GM23248 (cell line): ENCODE measurements around the gene CADM1. TPM values are rescaled to one million over a fixed set of nuclear protein-coding genes. Genes with fewer than 3 reads are reported as not detected.

Experiments
- DNase-seq: peaks from one replicate; pipeline ENCODE4 v3.0.0-alpha.2; 2015
- H2AFZ ChIP-seq: fragments of 200-600 bp; sonication (generic); 2 replicates; pipeline ENCODE4 v1.6.1; 2016; ENCODE audit warnings: antibody characterized with exemption
- H3F3A ChIP-seq: fragments of 200-600 bp; sonication (generic); 2 replicates; pipeline ENCODE4 v1.6.1; 2016; ENCODE audit warnings: mild to moderate bottlenecking, antibody characterized with exemption, mixed run types; ENCODE audit not compliant: insufficient read depth
- H3K27ac ChIP-seq: fragments of 200-600 bp; sonication (generic); 2 replicates; pipeline ENCODE4 v1.5.1; 2016; ENCODE audit warnings: mild to moderate bottlenecking
- H3K27me3 ChIP-seq: fragments of 200-600 bp; sonication (generic); replicated peaks from 2 replicates; pipeline ENCODE4 v1.6.1; 2016; ENCODE audit warnings: mild to moderate bottlenecking; ENCODE audit not compliant: insufficient read depth
- H3K36me3 ChIP-seq: fragments of 200-600 bp; sonication (generic); 2 replicates; pipeline ENCODE4 v1.6.1; 2016; ENCODE audit warnings: low read depth, mild to moderate bottlenecking
- H3K4me1 ChIP-seq: fragments of 200-600 bp; sonication (generic); 2 replicates; pipeline ENCODE4 v1.6.1; 2016; ENCODE audit warnings: mild to moderate bottlenecking; ENCODE audit not compliant: insufficient read depth
- H3K4me2 ChIP-seq: fragments of 200-600 bp; sonication (generic); one replicate; pipeline ENCODE4 v1.6.1; 2016; ENCODE audit warnings: mild to moderate bottlenecking; ENCODE audit not compliant: unreplicated experiment
- H3K4me3 ChIP-seq: fragments of 200-600 bp; sonication (generic); 2 replicates; pipeline ENCODE4 v1.5.1; 2016; ENCODE audit warnings: mild to moderate bottlenecking
- H3K79me2 ChIP-seq: fragments of 200-600 bp; sonication (generic); 2 replicates; pipeline ENCODE4 v1.6.1; 2016; ENCODE audit warnings: mild to moderate bottlenecking; ENCODE audit not compliant: insufficient read depth
- H3K9ac ChIP-seq: fragments of 200-600 bp; sonication (generic); 2 replicates; pipeline ENCODE4 v1.6.1; 2016; ENCODE audit warnings: mild to moderate bottlenecking
- H3K9me2 ChIP-seq: fragments of 200-600 bp; sonication (generic); 2 replicates; pipeline ENCODE4 v1.6.1; 2016; ENCODE audit warnings: mixed run types, mild to moderate bottlenecking, moderate library complexity; ENCODE audit not compliant: insufficient read depth
- H3K9me3 ChIP-seq: fragments of 200-600 bp; sonication (generic); one replicate; pipeline ENCODE4 v1.6.1; 2017; ENCODE audit warnings: low read depth
- H4K20me1 ChIP-seq: fragments of 200-600 bp; sonication (generic); 2 replicates; pipeline ENCODE4 v1.6.0; 2016; ENCODE audit not compliant: insufficient read depth
- EZH2 ChIP-seq: fragments of 200-600 bp; sonication (generic); IDR thresholded peaks from 2 replicates; pipeline ENCODE4 v1.6.1; 2018; ENCODE audit warnings: antibody characterized with exemption, mild to moderate bottlenecking; ENCODE audit not compliant: insufficient read depth, poor library complexity, severe bottlenecking
- EZH2phosphoT487 ChIP-seq: fragments of 200-600 bp; sonication (generic); IDR thresholded peaks from 2 replicates; pipeline ENCODE4 v1.6.1; 2018; ENCODE audit warnings: antibody characterized with exemption, moderate library complexity, mild to moderate bottlenecking, low read depth; ENCODE audit not compliant: insufficient read depth
- WGBS, 2 experiments: methylation state at CpG; one replicate each; pipeline ENCODE4 v1.1.6; 2015 to 2017; ENCODE audit warnings: low lambda C conversion rate in 2 of 2, low coverage in 1 of 2; ENCODE audit errors: missing lambda C conversion rate in 2 of 2; 5-methylcytosine and 5-hydroxymethylcytosine counted together
- in situ Hi-C: fragments of 300-500 bp; cut with MboI; formaldehyde crosslinking; loops from 2 replicates; pipeline ENCODE4 v1.15.0; 2020
- polyA plus RNA-seq: library from polyadenylated mRNA; unstranded; fragments of >200 nt; fragmentation: Nextera tagmentation; extraction: Ambion mirVana; gene quantifications from 2 replicates; pipeline ENCODE4 v1.2.1, GENCODE V29; 2016
- total RNA-seq: library from RNA; depleted of rRNA; stranded (reverse); fragments of >200 nt; shearing (Covaris generic); gene quantifications from 2 replicates; pipeline ENCODE4 v1.2.3, GENCODE V29; 2014

CADM1 gene
- total and polyA plus RNA-seq, 2 experiments from 2014 or later = 0.83 to 1.4 TPM

GRCh38 chr11:115263799-115264656, 240.2 kb downstream of the CADM1 start:
- no peaks in the 10 kb centered on the region for H3F3A ChIP-seq
- no peak overlapping the region for H3K4me3 ChIP-seq
- no peak overlapping the region for H3K27ac ChIP-seq
- 38 to 39% methylated on average over 5 of the region's 5 CpGs for WGBS, 2 experiments
- H3K27me3 ChIP-seq = no peaks in the 10 kb centered on the region; the same call in 1 of the 2 replicates
- H3K79me2 ChIP-seq = no peaks in the 10 kb centered on the region
- H3K4me2 ChIP-seq = no peak overlapping the region
- H3K9me3 ChIP-seq = no peaks in the 10 kb centered on the region
- no peaks in the 10 kb centered on the region for H3K4me1 ChIP-seq
- H4K20me1 ChIP-seq = no peaks in the 10 kb centered on the region
- H3K9me2 ChIP-seq = no peaks in the 10 kb centered on the region
- TF ChIP-seq EZH2 (no peak), EZH2phosphoT487 (no peak)
- no peak overlapping the region for H3K9ac ChIP-seq
- no peak overlapping the region for H2AFZ ChIP-seq
- no peaks in the 10 kb centered on the region for H3K36me3 ChIP-seq
- in situ Hi-C loops = no loop called here
- DNase-seq = no peak

GRCh38 chr11:115258216-115258615, 246.0 kb downstream of the CADM1 start:
- DNase-seq = no peak
- no peak overlapping the region for H3K27ac ChIP-seq

GRCh38 chr11:115257678-115258077, 246.5 kb downstream of the CADM1 start:
- Histone ChIP-seq H3K9me3 (no peaks in the 10 kb centered on the region), H3K4me2 (no peak overlapping the region), H2AFZ (no peak overlapping the region), H3K36me3 (no peaks in the 10 kb centered on the region), H3K4me1 (no peaks in the 10 kb centered on the region), H3K4me3 (no peak overlapping the region), H4K20me1 (no peaks in the 10 kb centered on the region), H3K79me2 (no peaks in the 10 kb centered on the region), H3F3A (no peaks in the 10 kb centered on the region), H3K9me2 (no peaks in the 10 kb centered on the region), H3K27me3 (no peaks in the 10 kb centered on the region), H3K9ac (no peak overlapping the region), H3K27ac (no peak overlapping the region)
- no peak for TF ChIP-seq EZH2
- in situ Hi-C loops = no loop called here
- no peak for DNase-seq
- 49 to 54% methylated on average over 4 of the region's 4 CpGs for WGBS, 2 experiments

More at GRCh38 chr11:115258216-115258615, 246.0 kb downstream of the CADM1 start:
- Histone ChIP-seq H4K20me1 (no peaks in the 10 kb centered on the region), H3K4me3 (no peak overlapping the region), H3K9me2 (no peaks in the 10 kb centered on the region), H3K9me3 (no peaks in the 10 kb centered on the region), H3K4me1 (no peaks in the 10 kb centered on the region), H3F3A (no peaks in the 10 kb centered on the region), H3K79me2 (no peaks in the 10 kb centered on the region), H3K9ac (no peak overlapping the region), H3K36me3 (no peaks in the 10 kb centered on the region), H2AFZ (no peak overlapping the region), H3K27me3 (no peaks in the 10 kb centered on the region), H3K4me2 (no peak overlapping the region)
- 56 to 64% methylated on average over 5 of the region's 5 CpGs for WGBS, 2 experiments
- TF ChIP-seq EZH2 (no peak), EZH2phosphoT487 (no peak)
- in situ Hi-C loops = no loop called here

GRCh38 chr11:115257270-115257669, 246.9 kb downstream of the CADM1 start:
- no peaks in the 10 kb centered on the region for H3K4me1 ChIP-seq
- in situ Hi-C loops = no loop called here
- no peaks in the 10 kb centered on the region for H3F3A ChIP-seq
- no peak for TF ChIP-seq EZH2
- no peak for TF ChIP-seq EZH2phosphoT487
- H3K36me3 ChIP-seq = no peaks in the 10 kb centered on the region
- no peaks in the 10 kb centered on the region for H3K9me3 ChIP-seq
- H3K4me2 ChIP-seq = no peak overlapping the region
- no peaks in the 10 kb centered on the region for H3K27me3 ChIP-seq
- H3K9ac ChIP-seq = no peak overlapping the region
- H3K79me2 ChIP-seq = no peaks in the 10 kb centered on the region
- no peaks in the 10 kb centered on the region for H4K20me1 ChIP-seq
- no peak overlapping the region for H3K27ac ChIP-seq
- DNase-seq = no peak
- H3K4me3 ChIP-seq = no peak overlapping the region
- H2AFZ ChIP-seq = no peak overlapping the region
- no peaks in the 10 kb centered on the region for H3K9me2 ChIP-seq
